ENCODE measurements around the gene FOXN3.

The FOXN3 gene

GRCh38 chr14:89293314-89293916, 123.6 kb downstream of the FOXN3 start:
- H3K4me3 ChIP-seq (ENCODE audit: low read length) = no peak overlapping the region
- no peak for DNase-seq (ENCODE audit: low read depth)
- no peak for TF ChIP-seq CTCF (IDR thresholded peaks at IDR 0.05; ENCODE audit: insufficient read depth, low read depth, low read length, missing control alignments)

- DNase-seq (ENCODE audit: low read depth) = no peak
- H3K4me3 ChIP-seq (ENCODE audit: low read length) = no peak overlapping the region
- TF ChIP-seq CTCF (IDR thresholded peaks at IDR 0.05; ENCODE audit: insufficient read depth, low read depth, low read length, missing control alignments) = no peak
These were observed 124.3 kb downstream of the FOXN3 start for GRCh38 chr14:89292579-89293313.

GRCh38 chr14:89291351-89291940, 125.6 kb downstream of the FOXN3 start:
- no peak for TF ChIP-seq CTCF (IDR thresholded peaks at IDR 0.05; ENCODE audit: insufficient read depth, low read depth, low read length, missing control alignments)
- no peak for DNase-seq (ENCODE audit: low read depth)
- H3K4me3 ChIP-seq (ENCODE audit: low read length) = no peak overlapping the region

- TF ChIP-seq CTCF (IDR thresholded peaks at IDR 0.05; ENCODE audit: insufficient read depth, low read depth, low read length, missing control alignments) = no peak
These were observed 126.2 kb downstream of the FOXN3 start for GRCh38 chr14:89290813-89291212.

GRCh38 chr14:89289477-89289876, 127.6 kb downstream of the FOXN3 start:
- no peak overlapping the region for H3K4me3 ChIP-seq (ENCODE audit: low read length)
- no peak for TF ChIP-seq CTCF (IDR thresholded peaks at IDR 0.05; ENCODE audit: insufficient read depth, low read depth, low read length, missing control alignments)
- no peak for DNase-seq (ENCODE audit: low read depth)

More at GRCh38 chr14:89290813-89291212, 126.2 kb downstream of the FOXN3 start:
- no peak overlapping the region for H3K4me3 ChIP-seq (ENCODE audit: low read length)
- DNase-seq (ENCODE audit: low read depth) = no peak

GRCh38 chr14:89288114-89288513, 128.9 kb downstream of the FOXN3 start:
- no peak for DNase-seq (ENCODE audit: low read depth)
- no peak overlapping the region for H3K4me3 ChIP-seq (ENCODE audit: low read length)
- TF ChIP-seq CTCF (IDR thresholded peaks at IDR 0.05; ENCODE audit: insufficient read depth, low read depth, low read length, missing control alignments) = no peak
